Erythroblast (primary cell): ENCODE data around the gene MS4A3.
"Not testable (repeated sequence)": the region's sequence is repeated elsewhere in the genome, so short reads cannot be mapped to it uniquely, and the experiment has no call there.

Experiments
- GATA1 ChIP-seq: IDR thresholded peaks from 2 replicates; pipeline ENCODE4 v1.6.1; 2011; ENCODE audit warnings: low read depth, mild to moderate bottlenecking, control low read depth, low read length, moderate library complexity
- POLR2A ChIP-seq: IDR thresholded peaks from 2 replicates; pipeline ENCODE4 v1.6.1; 2011; ENCODE audit warnings: mild to moderate bottlenecking, low read length

DNA sequence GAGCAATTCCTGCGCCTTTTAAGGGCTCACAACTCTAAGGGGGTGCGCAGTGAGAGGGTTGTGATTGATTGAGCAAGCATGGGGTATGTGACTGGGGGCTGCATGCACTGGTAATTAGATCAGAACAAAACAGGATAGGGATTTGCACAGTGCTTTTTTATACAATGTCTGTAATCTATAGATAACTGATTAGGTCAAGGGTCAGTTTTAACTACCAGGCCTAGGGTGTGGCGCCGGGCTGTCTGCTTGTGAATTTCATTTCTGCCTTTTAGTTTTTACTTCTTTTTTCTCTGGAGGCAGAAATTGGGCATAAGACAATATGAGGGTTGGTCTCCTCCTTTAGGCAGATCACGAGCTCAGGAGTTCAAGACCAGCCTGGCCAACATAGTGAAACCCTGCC, 52.2 kb downstream of the MS4A3 start:
- TF ChIP-seq POLR2A, GATA1: not testable (repeated sequence)
